Hindlimb muscle (tissue), 1 donor: ENCODE data around the gene SPEG. TPM values are rescaled to one million over a fixed set of nuclear protein-coding genes. Genes with fewer than 3 reads are reported as not detected.

Experiments
- DNase-seq: peaks from one replicate; pipeline ENCODE4 v3.0.0-alpha.2; 2013
- polyA plus RNA-seq: library from polyadenylated mRNA; unstranded; fragments of 120-200 nt; gene quantifications from one replicate; pipeline ENCODE4 v1.2.1, GENCODE V29; 2013; ENCODE audit not compliant: insufficient read length

SPEG gene
- polyA plus RNA-seq, 1 donor: 208 TPM

GRCh38 chr2:219444566-219445091 is 10.0 kb downstream of the SPEG start:
- no peak for DNase-seq

GRCh38 chr2:219445220-219445640 is 10.6 kb downstream of the SPEG start:
- no peak for DNase-seq

GRCh38 chr2:219446101-219446504 is 11.5 kb downstream of the SPEG start:
- no peak for DNase-seq

- DNase-seq: no peak
Observed at GRCh38 chr2:219446689-219447088, 12.0 kb downstream of the SPEG start.

- no peak for DNase-seq
Observed at GRCh38 chr2:219447242-219448098, 12.8 kb downstream of the SPEG start.

- DNase-seq: no peak
Observed at GRCh38 chr2:219448099-219448775, 13.6 kb downstream of the SPEG start.

- DNase-seq: no peak
Observed at GRCh38 chr2:219448776-219449341, 14.2 kb downstream of the SPEG start.

- DNase-seq: no peak
Observed at GRCh38 chr2:219449609-219450008, 15.0 kb downstream of the SPEG start.

- DNase-seq: no peak
Observed at GRCh38 chr2:219451661-219452360, 17.2 kb downstream of the SPEG start.

- no peak for DNase-seq
Observed at GRCh38 chr2:219452361-219453317, 18.0 kb downstream of the SPEG start.

- DNase-seq: no peak
Observed at GRCh38 chr2:219453671-219454590, 19.3 kb downstream of the SPEG start.

GRCh38 chr2:219455581-219455980 is 20.9 kb downstream of the SPEG start:
- no peak for DNase-seq

GRCh38 chr2:219457784-219458369 is 23.2 kb downstream of the SPEG start:
- DNase-seq: no peak

- no peak for DNase-seq
Observed at GRCh38 chr2:219458996-219459395, 24.4 kb downstream of the SPEG start.

- DNase-seq: no peak
Observed at GRCh38 chr2:219459460-219460311, 25.0 kb downstream of the SPEG start.

GRCh38 chr2:219460424-219460926 is 25.8 kb downstream of the SPEG start:
- DNase-seq: no peak

- DNase-seq: no peak
Observed at GRCh38 chr2:219461047-219461514, 26.4 kb downstream of the SPEG start.

- DNase-seq: no peak
Observed at GRCh38 chr2:219461669-219462068, 27.0 kb downstream of the SPEG start.

- no peak for DNase-seq
Observed at GRCh38 chr2:219462349-219462748, 27.7 kb downstream of the SPEG start.
